ENCODE results near the gene MYH13.

Gene MYH13

GRCh38 chr17:10349403-10349802 is 23.4 kb downstream of the MYH13 start:
- in situ Hi-C loops (cut with MboI; ENCODE audit: low sequenced_read_pairs): no loop called here

- in situ Hi-C loops (cut with MboI; ENCODE audit: low sequenced_read_pairs): no loop called here
Measured at GRCh38 chr17:10344816-10345215, 28.0 kb downstream of the MYH13 start.

- in situ Hi-C loops (cut with MboI; ENCODE audit: low sequenced_read_pairs): no loop called here
Measured at GRCh38 chr17:10339051-10339450, 33.8 kb downstream of the MYH13 start.

- in situ Hi-C loops (cut with MboI; ENCODE audit: low sequenced_read_pairs): no loop called here
Measured at GRCh38 chr17:10337976-10338375, 34.8 kb downstream of the MYH13 start.

- in situ Hi-C loops (cut with MboI; ENCODE audit: low sequenced_read_pairs): no loop called here
Measured at GRCh38 chr17:10337136-10337535, 35.7 kb downstream of the MYH13 start.

- in situ Hi-C loops (cut with MboI; ENCODE audit: low sequenced_read_pairs): no loop called here
Measured at GRCh38 chr17:10336393-10336792, 36.4 kb downstream of the MYH13 start.

GRCh38 chr17:10332515-10332914 is 40.3 kb downstream of the MYH13 start:
- in situ Hi-C loops (cut with MboI; ENCODE audit: low sequenced_read_pairs): no loop called here

GRCh38 chr17:10328971-10329923 is 43.6 kb downstream of the MYH13 start:
- in situ Hi-C loops (cut with MboI; ENCODE audit: low sequenced_read_pairs): no loop called here

GRCh38 chr17:10328206-10328605 is 44.6 kb downstream of the MYH13 start:
- in situ Hi-C loops (cut with MboI; ENCODE audit: low sequenced_read_pairs): no loop called here

GRCh38 chr17:10327640-10328039 is 45.2 kb downstream of the MYH13 start:
- in situ Hi-C loops (cut with MboI; ENCODE audit: low sequenced_read_pairs): no loop called here

- in situ Hi-C loops (cut with MboI; ENCODE audit: low sequenced_read_pairs): no loop called here
Measured at GRCh38 chr17:10325031-10325695, 47.6 kb downstream of the MYH13 start.

- in situ Hi-C loops (cut with MboI; ENCODE audit: low sequenced_read_pairs): no loop called here
Measured at GRCh38 chr17:10323812-10324610, 48.8 kb downstream of the MYH13 start.

GRCh38 chr17:10318535-10318934 is 54.3 kb downstream of the MYH13 start:
- in situ Hi-C loops (cut with MboI; ENCODE audit: low sequenced_read_pairs): no loop called here

GRCh38 chr17:10317543-10317834 is 55.3 kb downstream of the MYH13 start:
- in situ Hi-C loops (cut with MboI; ENCODE audit: low sequenced_read_pairs): no loop called here

GRCh38 chr17:10316801-10317542 is 55.8 kb downstream of the MYH13 start:
- in situ Hi-C loops (cut with MboI; ENCODE audit: low sequenced_read_pairs): no loop called here

GRCh38 chr17:10314329-10314728 is 58.5 kb downstream of the MYH13 start:
- in situ Hi-C loops (cut with MboI; ENCODE audit: low sequenced_read_pairs): no loop called here

- in situ Hi-C loops (cut with MboI; ENCODE audit: low sequenced_read_pairs): no loop called here
Measured at GRCh38 chr17:10313037-10313672, 59.7 kb downstream of the MYH13 start.

GRCh38 chr17:10311131-10311530 is 61.7 kb downstream of the MYH13 start:
- in situ Hi-C loops (cut with MboI; ENCODE audit: low sequenced_read_pairs): no loop called here

GRCh38 chr17:10309003-10309974 is 63.5 kb downstream of the MYH13 start:
- in situ Hi-C loops (cut with MboI; ENCODE audit: low sequenced_read_pairs): no loop called here
